HG02840 (cell line): ENCODE results near the gene TSPY10.
"Not testable (repeated sequence)": the region's sequence is repeated elsewhere in the genome, so short reads cannot be mapped to it uniquely, and the experiment has no call there.

Experiments
- ATAC-seq: cut with Tn5 transposase; IDR thresholded peaks from one replicate; pipeline ENCODE4 v1.9.1; 2021; ENCODE audit warnings: mild to moderate bottlenecking, moderate library complexity, moderate number of reproducible peaks; ENCODE audit not compliant: unreplicated experiment, low FRiP score

Gene TSPY10, protein sequence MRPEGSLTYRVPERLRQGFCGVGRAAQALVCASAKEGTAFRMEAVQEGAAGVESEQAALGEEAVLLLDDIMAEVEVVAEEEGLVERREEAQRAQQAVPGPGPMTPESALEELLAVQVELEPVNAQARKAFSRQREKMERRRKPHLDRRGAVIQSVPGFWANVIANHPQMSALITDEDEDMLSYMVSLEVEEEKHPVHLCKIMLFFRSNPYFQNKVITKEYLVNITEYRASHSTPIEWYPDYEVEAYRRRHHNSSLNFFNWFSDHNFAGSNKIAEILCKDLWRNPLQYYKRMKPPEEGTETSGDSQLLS

GRCh38 chrY:9527580-9527979 lies at the start of gene TSPY10:
Gene TSPY10 (plus strand): TSS chrY:9527880. CDS start chrY:9527926, 46 bp downstream.
- ATAC-seq: not testable (repeated sequence)

- not testable (repeated sequence) for ATAC-seq
Measured at GRCh38 chrY:9486967-9487366, 40.7 kb upstream of the TSPY10 start, which contains the start of gene TSPY9. Gene TSPY9 (plus strand): TSS chrY:9487267. CDS start chrY:9487313, 46 bp downstream.

- not testable (repeated sequence) for ATAC-seq
Measured at GRCh38 chrY:9504396-9504795, 23.3 kb upstream of the TSPY10 start.

GRCh38 chrY:9516287-9516686 lies 11.4 kb upstream of the TSPY10 start:
- ATAC-seq: not testable (repeated sequence)
